Muscle of leg (tissue), 11 donors: ENCODE measurements around the gene NCKAP5. TPM values are rescaled to one million over a fixed set of nuclear protein-coding genes. Genes with fewer than 3 reads are reported as not detected.
A peak's percentile ranks its signal among the peaks of the same experiment; 100 is the strongest.

ENCODE experiments used
- DNase-seq: peaks from one replicate; pipeline ENCODE4 v3.0.0; 2013
- H3K27ac ChIP-seq: one replicate; pipeline ENCODE4 v1.5.1; 2013; ENCODE audit warnings: mild to moderate bottlenecking, low read length, control low read depth
- H3K27me3 ChIP-seq: one replicate; pipeline ENCODE4 v1.6.1; 2013; ENCODE audit warnings: low read length; ENCODE audit not compliant: control insufficient read depth, insufficient read depth
- H3K36me3 ChIP-seq: one replicate; pipeline ENCODE4 v1.6.1; 2013; ENCODE audit warnings: low read length; ENCODE audit not compliant: control insufficient read depth, insufficient read depth
- H3K4me1 ChIP-seq: one replicate; pipeline ENCODE4 v1.6.1; 2013; ENCODE audit warnings: low read length; ENCODE audit not compliant: control insufficient read depth, insufficient read depth
- H3K4me3 ChIP-seq: one replicate; pipeline ENCODE4 v1.5.1; 2013; ENCODE audit warnings: low read length, control low read depth
- H3K9me3 ChIP-seq: replicated peaks from 2 replicates; pipeline ENCODE4 v1.6.1; 2013; ENCODE audit warnings: low read depth, low read length; ENCODE audit not compliant: control insufficient read depth
- WGBS: methylation state at CpG from one replicate; pipeline ENCODE4 v1.1.5; 2013; ENCODE audit warnings: missing lambda C conversion rate; ENCODE audit not compliant: insufficient coverage; 5-methylcytosine and 5-hydroxymethylcytosine counted together
- polyA plus RNA-seq, 8 donors: library from polyadenylated mRNA; unstranded; fragments of 120-200 nt; gene quantifications; one replicate each; pipeline versions ENCODE4 v1.2.1 to v1.2.3, GENCODE V29; 2013; ENCODE audit warnings: inconsistent platforms in 1 of 8, low replicate concordance in 1 of 8; ENCODE audit not compliant: insufficient read length in 8 of 8, insufficient read depth in 1 of 8
- total RNA-seq: library from RNA; stranded (reverse); fragments of 120-200 nt; gene quantifications from one replicate; pipeline ENCODE4 v1.2.4, GENCODE V29; 2013

The NCKAP5 gene
- total and polyA plus RNA-seq, 9 donors: 3.7 to 8.9 (median 5.0) TPM

- Histone ChIP-seq H3K27ac (no peak overlapping the region), H3K4me3 (no peak overlapping the region), H3K27me3 (no peaks in the 10 kb centered on the region), H3K36me3 (no peaks in the 10 kb centered on the region), H3K9me3 (no peaks in the 10 kb centered on the region), H3K4me1 (no peaks in the 10 kb centered on the region)
- WGBS: 60% methylated on average over 1 of the region's 4 CpGs
- DNase-seq: peak; percentile 62
Measured at GRCh38 chr2:133312038-133312729, 256.1 kb downstream of the NCKAP5 start.

GRCh38 chr2:133306236-133306635 lies 262.0 kb downstream of the NCKAP5 start:
- WGBS: 100% methylated on average over 1 of the region's 2 CpGs

DNA sequence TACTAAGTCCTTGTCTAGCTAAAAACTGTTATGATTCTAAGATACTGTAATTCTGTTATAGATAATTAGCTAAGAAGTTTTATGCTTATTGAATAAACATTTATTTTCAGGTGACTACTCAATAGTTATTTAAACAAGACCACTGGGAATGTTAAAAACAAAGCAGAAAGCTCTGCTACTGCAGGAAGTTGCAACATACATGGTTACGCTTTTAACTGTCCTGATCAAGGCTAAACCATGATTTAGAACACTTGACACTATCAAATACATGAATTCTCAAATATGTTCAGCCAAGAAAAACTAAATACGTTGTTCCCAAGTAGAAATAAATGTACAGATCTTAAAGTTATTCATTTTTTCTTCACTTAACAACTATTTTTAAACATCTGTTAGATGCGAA lies 263.9 kb downstream of the NCKAP5 start:
- no peak for DNase-seq
- no CpG with 5 or more reads among the region's 3 CpGs for WGBS
- no peaks in the 10 kb centered on the region for H3K9me3 ChIP-seq
- no peak overlapping the region for H3K4me3 ChIP-seq
- no peaks in the 10 kb centered on the region for H3K36me3 ChIP-seq
- H3K27me3 ChIP-seq: no peaks in the 10 kb centered on the region
- no peaks in the 10 kb centered on the region for H3K4me1 ChIP-seq
- no peak overlapping the region for H3K27ac ChIP-seq

More at GRCh38 chr2:133306236-133306635, 262.0 kb downstream of the NCKAP5 start:
- DNase-seq: no peak
- Histone ChIP-seq H3K9me3 (no peaks in the 10 kb centered on the region), H3K36me3 (no peaks in the 10 kb centered on the region), H3K27ac (no peak overlapping the region), H3K4me1 (no peaks in the 10 kb centered on the region), H3K27me3 (no peaks in the 10 kb centered on the region), H3K4me3 (no peak overlapping the region)

GRCh38 chr2:133303150-133303549 lies 265.1 kb downstream of the NCKAP5 start:
- H3K27me3 ChIP-seq: no peaks in the 10 kb centered on the region
- no peak overlapping the region for H3K27ac ChIP-seq
- no peaks in the 10 kb centered on the region for H3K36me3 ChIP-seq
- no CpG with 5 or more reads among the region's 1 CpG for WGBS
- DNase-seq: no peak
- no peak overlapping the region for H3K4me3 ChIP-seq
- H3K4me1 ChIP-seq: no peaks in the 10 kb centered on the region
- no peaks in the 10 kb centered on the region for H3K9me3 ChIP-seq

DNA sequence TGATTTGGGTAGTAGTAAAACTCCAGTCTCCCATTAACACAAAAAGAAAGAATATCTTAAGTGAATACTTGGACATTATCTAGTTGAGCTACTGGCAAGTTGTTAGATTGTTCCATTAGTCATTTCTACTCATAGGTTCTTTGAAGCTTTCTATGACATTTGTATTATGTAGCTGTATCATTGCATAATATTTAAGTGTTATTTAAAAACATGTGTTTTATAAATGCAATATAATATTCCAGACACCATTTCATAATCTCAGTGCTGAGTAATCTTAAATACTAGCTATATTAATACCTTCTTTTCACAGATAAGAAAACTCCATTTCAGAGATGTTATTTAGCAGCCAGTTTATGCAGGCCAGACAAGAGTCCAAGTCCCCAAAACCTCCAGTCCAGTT lies 271.9 kb downstream of the NCKAP5 start:
- no peaks in the 10 kb centered on the region for H3K4me1 ChIP-seq
- no peak overlapping the region for H3K27ac ChIP-seq
- H3K36me3 ChIP-seq: no peaks in the 10 kb centered on the region
- H3K4me3 ChIP-seq: no peak overlapping the region
- no peaks in the 10 kb centered on the region for H3K9me3 ChIP-seq
- no peak for DNase-seq
- no peaks in the 10 kb centered on the region for H3K27me3 ChIP-seq

- H3K9me3 ChIP-seq: no peaks in the 10 kb centered on the region
- H3K4me1 ChIP-seq: no peaks in the 10 kb centered on the region
- H3K4me3 ChIP-seq: no peak overlapping the region
- H3K36me3 ChIP-seq: no peaks in the 10 kb centered on the region
- H3K27me3 ChIP-seq: no peaks in the 10 kb centered on the region
- no peak for DNase-seq
- H3K27ac ChIP-seq: no peak overlapping the region
- 63% methylated on average over 3 of the region's 7 CpGs for WGBS
Measured at GRCh38 chr2:133293544-133294353, 274.5 kb downstream of the NCKAP5 start.

DNA sequence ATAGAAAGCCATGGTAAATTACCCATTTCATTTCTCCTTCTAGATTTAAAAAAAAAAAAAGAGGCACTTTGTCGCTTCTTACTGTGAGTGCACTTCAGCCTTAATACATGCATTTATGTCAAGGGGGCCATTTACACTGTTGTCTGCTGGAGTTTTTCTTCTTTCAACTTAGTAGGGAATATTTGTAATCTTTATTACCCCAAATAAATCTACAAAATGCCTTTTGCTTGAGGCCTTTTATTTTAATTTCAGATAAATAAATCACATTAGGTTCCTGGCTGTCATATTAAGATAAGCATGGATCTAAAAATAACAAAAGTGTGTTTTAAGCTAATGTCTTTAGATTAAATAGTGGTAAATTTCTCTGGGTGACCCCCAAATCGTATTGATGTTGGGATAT lies 276.0 kb downstream of the NCKAP5 start:
- DNase-seq: no peak
- no peaks in the 10 kb centered on the region for H3K27me3 ChIP-seq
- H3K4me3 ChIP-seq: no peak overlapping the region
- no peaks in the 10 kb centered on the region for H3K9me3 ChIP-seq
- no peaks in the 10 kb centered on the region for H3K36me3 ChIP-seq
- no peaks in the 10 kb centered on the region for H3K4me1 ChIP-seq
- no CpG with 5 or more reads among the region's 2 CpGs for WGBS
- H3K27ac ChIP-seq: no peak overlapping the region

GRCh38 chr2:133287709-133288108 lies 280.6 kb downstream of the NCKAP5 start:
- no peaks in the 10 kb centered on the region for H3K9me3 ChIP-seq
- H3K27me3 ChIP-seq: no peaks in the 10 kb centered on the region
- no peaks in the 10 kb centered on the region for H3K4me1 ChIP-seq
- no CpG with 5 or more reads among the region's 2 CpGs for WGBS
- no peak overlapping the region for H3K4me3 ChIP-seq
- no peaks in the 10 kb centered on the region for H3K36me3 ChIP-seq
- no peak overlapping the region for H3K27ac ChIP-seq
- no peak for DNase-seq

DNA sequence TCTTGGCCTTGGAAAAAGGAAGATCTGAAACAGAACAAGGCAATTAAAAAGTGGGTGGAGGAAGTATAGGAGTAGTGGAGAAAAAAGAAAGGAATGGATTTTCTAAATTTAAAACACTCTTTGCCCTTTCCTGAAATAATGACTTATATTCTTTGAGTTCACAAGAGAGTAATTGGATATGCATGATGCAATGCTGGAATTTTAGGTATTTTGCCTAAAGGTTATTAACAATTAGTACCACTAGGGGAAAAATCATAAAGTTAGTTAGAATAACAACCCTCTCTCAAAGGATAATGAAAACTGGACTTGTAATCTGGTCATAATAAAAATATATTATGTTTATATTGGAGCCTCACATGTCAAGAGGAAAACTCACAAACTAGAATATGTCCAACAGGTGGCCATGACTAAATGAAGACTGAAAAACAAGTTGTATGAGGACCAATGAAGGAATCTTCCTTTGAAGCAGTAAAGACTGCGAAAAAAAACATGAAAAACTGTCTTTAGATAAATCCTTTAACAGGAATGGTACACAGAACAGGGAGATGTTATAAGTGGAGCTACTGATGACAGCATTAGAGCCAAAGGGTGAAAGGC lies 281.8 kb downstream of the NCKAP5 start:
- H3K36me3 ChIP-seq: no peaks in the 10 kb centered on the region
- no peaks in the 10 kb centered on the region for H3K9me3 ChIP-seq
- WGBS: no CpG with 5 or more reads among the region's 1 CpG
- no peak overlapping the region for H3K27ac ChIP-seq
- no peaks in the 10 kb centered on the region for H3K4me1 ChIP-seq
- no peak overlapping the region for H3K4me3 ChIP-seq
- H3K27me3 ChIP-seq: no peaks in the 10 kb centered on the region
- DNase-seq: no peak

DNA sequence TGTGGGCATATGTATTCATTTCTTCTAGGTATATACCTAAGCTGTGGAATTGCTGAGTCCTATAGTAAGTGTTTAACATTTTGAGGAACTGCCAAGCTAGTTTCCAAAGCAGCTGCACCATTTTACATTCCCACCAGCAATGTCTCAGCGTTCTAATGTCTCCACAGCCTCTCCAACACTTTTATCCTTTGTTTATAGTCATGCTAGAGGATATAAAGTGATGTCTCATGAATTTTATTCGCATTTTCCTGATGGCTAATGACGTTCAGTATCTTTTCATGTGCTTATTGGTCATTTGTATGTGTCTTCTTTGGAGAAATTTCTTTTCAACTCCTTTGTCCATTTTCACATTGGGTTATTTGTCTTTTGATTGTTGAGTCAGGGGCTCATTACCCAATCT lies 295.2 kb downstream of the NCKAP5 start:
- WGBS: no CpG with 5 or more reads among the region's 3 CpGs
- Histone ChIP-seq H3K36me3 (no peaks in the 10 kb centered on the region), H3K4me3 (no peak overlapping the region), H3K27ac (no peak overlapping the region), H3K4me1 (no peaks in the 10 kb centered on the region), H3K27me3 (no peaks in the 10 kb centered on the region), H3K9me3 (no peaks in the 10 kb centered on the region)
- DNase-seq: no peak
